Upper lobe of left lung (tissue), 4 donors: ENCODE results near the gene GRK3.

Experiments used
- EP300 ChIP-seq, 4 donors: sonication (generic); formaldehyde crosslinking; IDR thresholded peaks; one replicate each; pipeline ENCODE4 v1.5.1; 2017; ENCODE audit warnings: antibody characterized with exemption in 4 of 4, control low read depth in 2 of 4
- POLR2A ChIP-seq, 4 donors: fragments of 450-650 bp; IDR thresholded peaks; one replicate each; pipeline ENCODE4 v1.5.1; 2016 to 2017; ENCODE audit warnings: antibody characterized with exemption in 4 of 4, mild to moderate bottlenecking in 2 of 4
- TF ChIP-seq, protein P1 (sequence below), 6 experiments: fragments of 450-650 bp in 4 of 6; fragments of 200-600 bp in 2 of 6; sonication (generic) in 2 of 6; IDR thresholded peaks; one replicate each; pipeline ENCODE4 v1.5.1; 2016 to 2019; ENCODE audit warnings: antibody characterized with exemption in 6 of 6

- TF ChIP-seq, protein P1, sequence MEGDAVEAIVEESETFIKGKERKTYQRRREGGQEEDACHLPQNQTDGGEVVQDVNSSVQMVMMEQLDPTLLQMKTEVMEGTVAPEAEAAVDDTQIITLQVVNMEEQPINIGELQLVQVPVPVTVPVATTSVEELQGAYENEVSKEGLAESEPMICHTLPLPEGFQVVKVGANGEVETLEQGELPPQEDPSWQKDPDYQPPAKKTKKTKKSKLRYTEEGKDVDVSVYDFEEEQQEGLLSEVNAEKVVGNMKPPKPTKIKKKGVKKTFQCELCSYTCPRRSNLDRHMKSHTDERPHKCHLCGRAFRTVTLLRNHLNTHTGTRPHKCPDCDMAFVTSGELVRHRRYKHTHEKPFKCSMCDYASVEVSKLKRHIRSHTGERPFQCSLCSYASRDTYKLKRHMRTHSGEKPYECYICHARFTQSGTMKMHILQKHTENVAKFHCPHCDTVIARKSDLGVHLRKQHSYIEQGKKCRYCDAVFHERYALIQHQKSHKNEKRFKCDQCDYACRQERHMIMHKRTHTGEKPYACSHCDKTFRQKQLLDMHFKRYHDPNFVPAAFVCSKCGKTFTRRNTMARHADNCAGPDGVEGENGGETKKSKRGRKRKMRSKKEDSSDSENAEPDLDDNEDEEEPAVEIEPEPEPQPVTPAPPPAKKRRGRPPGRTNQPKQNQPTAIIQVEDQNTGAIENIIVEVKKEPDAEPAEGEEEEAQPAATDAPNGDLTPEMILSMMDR (IDR thresholded peaks at IDR 0.05): no peak
- TF ChIP-seq EP300 (IDR thresholded peaks at IDR 0.05) (no peak), POLR2A (IDR thresholded peaks at IDR 0.05) (no peak)
These were observed 24.1 kb upstream of the GRK3 start for GRCh38 chr22:25540166-25540907.
